K562 (cell line): Measurements from ENCODE around the gene POU2AF2. TPM values are rescaled to one million over a fixed set of nuclear protein-coding genes. Genes with fewer than 3 reads are reported as not detected.

Experiments used
- ATAC-seq: fragments of 200-7000 bp; cut with Tn5 transposase; 3 replicates; pipeline ENCODE4 v1.9.1; 2020; ENCODE audit warnings: moderate library complexity
- BruUV-seq: library from RNA; stranded (reverse); fragments of 400-500 nt; replicated peaks from 2 replicates; lab custom pipeline; 2021; lab: Mats Ljungman, UMichigan
- CTCF ChIA-PET: fragments of 300-600 bp; formaldehyde crosslinking; extraction: SDS; loops from one replicate; lab custom pipeline; 2021; ENCODE audit warnings: low intra/inter-chr PET ratio; lab: Yijun Ruan, JAX
- POLR2A ChIA-PET: fragments of 300-600, 350-650 bp; sonication (Branson Sonifier 250); formaldehyde crosslinking; extraction: SDS; loops from one replicate; lab custom pipeline; 2021; ENCODE audit warnings: antibody characterized with exemption, inconsistent platforms; lab: Yijun Ruan, JAX
- DNase-seq, 4 experiments: peaks; one replicate each; pipeline versions ENCODE4 v3.0.0 to v3.0.0-alpha.2; 2011 to 2018; ENCODE audit warnings: low spot score in 3 of 4, mixed read lengths in 3 of 4; ENCODE audit errors: extremely low read depth in 1 of 4
- FAIRE-seq: peaks from 2 replicates; lab custom pipeline; 2011; peaks lifted over from hg19 to GRCh38; lab: Jason Lieb, UNC
- H2AFZ ChIP-seq: 2 replicates; pipeline ENCODE4 v1.6.0; 2011; ENCODE audit warnings: low read depth, low read length, control low read depth, inconsistent platforms
- H3K27ac ChIP-seq: fragments of 200-600 bp; 3 replicates; pipeline ENCODE4 v1.8.0; 2011; ENCODE audit warnings: low read depth, mild to moderate bottlenecking, control low read depth, inconsistent platforms, low read length, moderate library complexity, mixed read lengths; ENCODE audit errors: extremely low read depth
- H3K27me3 ChIP-seq, 2 experiments: fragments of 300-600 bp in 1 of 2; 2 replicates in 1 of 2; 3 replicates in 1 of 2; pipeline versions ENCODE4 v1.6.0 to v1.8.0; 2011; ENCODE audit warnings: inconsistent platforms in 2 of 2, low read length in 2 of 2, mild to moderate bottlenecking in 1 of 2, mixed read lengths in 1 of 2, moderate library complexity in 1 of 2; ENCODE audit not compliant: control insufficient read depth in 2 of 2, insufficient read depth in 2 of 2
- H3K36me3 ChIP-seq: fragments of 300-600 bp; 3 replicates; pipeline ENCODE4 v1.8.0; 2011; ENCODE audit warnings: mild to moderate bottlenecking, low read length, inconsistent platforms; ENCODE audit not compliant: control insufficient read depth, insufficient read depth
- H3K4me1 ChIP-seq, 2 experiments: fragments of 200-600 bp in 1 of 2; replicated peaks in 1 of 2; 2 replicates in 1 of 2; 3 replicates in 1 of 2; pipeline versions ENCODE4 v1.5.1 to v1.8.0; 2011; ENCODE audit warnings: inconsistent platforms in 2 of 2, low read length in 2 of 2, mild to moderate bottlenecking in 1 of 2, mixed read lengths in 1 of 2, moderate library complexity in 1 of 2; ENCODE audit not compliant: control insufficient read depth in 2 of 2, insufficient read depth in 2 of 2
- H3K4me2 ChIP-seq: 2 replicates; pipeline ENCODE4 v1.6.1; 2011; ENCODE audit warnings: low read length, control low read depth, inconsistent platforms, mixed read lengths; ENCODE audit not compliant: insufficient read depth
- H3K4me3 ChIP-seq: fragments of 200-600 bp; sonication (generic), shearing (Covaris generic); 2 replicates; pipeline ENCODE4 v1.5.1; 2016; ENCODE audit warnings: control low read depth, inconsistent platforms
- H3K79me2 ChIP-seq: fragments of 200-600 bp; 3 replicates; pipeline ENCODE4 v1.8.0; 2011; ENCODE audit warnings: low read length, inconsistent platforms; ENCODE audit not compliant: control insufficient read depth, insufficient read depth
- H3K9ac ChIP-seq, 2 experiments: 2 replicates each; pipeline versions ENCODE4 v1.6.0 to v1.6.1; 2011; ENCODE audit warnings: low read depth in 2 of 2, low read length in 2 of 2, control low read depth in 1 of 2, inconsistent platforms in 1 of 2, mild to moderate bottlenecking in 1 of 2, mixed read lengths in 1 of 2; ENCODE audit not compliant: insufficient read depth in 1 of 2
- H3K9me1 ChIP-seq: one replicate; pipeline ENCODE4 v1.6.0; 2011; ENCODE audit warnings: inconsistent platforms, mild to moderate bottlenecking, low read length, moderate library complexity; ENCODE audit not compliant: control insufficient read depth, insufficient read depth
- H3K9me3 ChIP-seq: replicated peaks from 2 replicates; pipeline ENCODE4 v1.5.1; 2011; ENCODE audit warnings: low read depth, low read length, inconsistent platforms; ENCODE audit not compliant: control insufficient read depth, insufficient read depth
- H4K20me1 ChIP-seq: replicated peaks from 2 replicates; pipeline ENCODE4 v1.6.1; 2011; ENCODE audit warnings: low read length, inconsistent platforms, mixed read lengths; ENCODE audit not compliant: control insufficient read depth, insufficient read depth
- HMG20B ChIP-seq: fragments of 250-450 bp; sonication (Bioruptor Pico); IDR thresholded peaks from 2 replicates; pipeline ENCODE4 v1.5.0; 2021; ENCODE audit warnings: mild to moderate bottlenecking
- HNRNPL ChIP-seq: fragments of 200-400 bp; formaldehyde crosslinking; IDR thresholded peaks from 2 replicates; pipeline ENCODE4 v1.6.1; 2017; ENCODE audit warnings: low read depth, mild to moderate bottlenecking, low read length
- SAFB2 ChIP-seq: fragments of 200-400 bp; formaldehyde crosslinking; IDR thresholded peaks from 2 replicates; pipeline ENCODE4 v1.6.1; 2018; ENCODE audit warnings: borderline replicate concordance, low read length, low read depth, moderate library complexity; ENCODE audit not compliant: severe bottlenecking
- SIN3A ChIP-seq, 2 experiments: fragments of 150-350 bp in 1 of 2; IDR thresholded peaks; 2 replicates each; pipeline ENCODE4 v1.6.1; 2011 to 2016; ENCODE audit warnings: borderline replicate concordance in 2 of 2, low read depth in 2 of 2, low read length in 2 of 2, mild to moderate bottlenecking in 2 of 2, moderate library complexity in 2 of 2; ENCODE audit not compliant: control insufficient read depth in 1 of 2
- ZNF77 ChIP-seq: fragments of 250-450 bp; sonication (Bioruptor Pico); IDR thresholded peaks from 2 replicates; pipeline ENCODE4 v1.5.0; 2020
- WGBS: fragments of 100-300 bp; shearing (Covaris generic); methylation state at CpG from one replicate; pipeline ENCODE4 v1.1.6; 2016; ENCODE audit warnings: low coverage, mixed read lengths; ENCODE audit not compliant: insufficient coverage; ENCODE audit errors: missing lambda C conversion rate; 5-methylcytosine and 5-hydroxymethylcytosine counted together
- in situ Hi-C: fragments of 300-500 bp; cut with MboI; formaldehyde crosslinking; loops from 4 replicates; pipeline ENCODE4 v1.15.0; 2018; ENCODE audit warnings: inconsistent platforms, mixed read lengths
- intact Hi-C: fragments of 100-400 bp; cut with micrococcal nuclease; formaldehyde crosslinking; loops from 2 replicates; pipeline ENCODE4 v1.14.2; 2022
- polyA plus RNA-seq, 8 experiments: library from polyadenylated mRNA; depleted of rRNA in 4 of 8; stranded (reverse) in 5 of 8; unstranded in 3 of 8; fragments of >200 nt; fragmentation: Nextera tagmentation in 2 of 8; fragmentation: Illumina TruSeq in 1 of 8; extraction: Ambion mirVana in 2 of 8; extraction: Trizol in 1 of 8; gene quantifications; 2 replicates each; pipeline versions ENCODE4 v1.2.1 to v1.2.3, GENCODE V29; 2011 to 2014; ENCODE audit warnings: inconsistent platforms in 1 of 8, missing spikeins in 1 of 8
- total RNA-seq, 7 experiments: library from RNA; depleted of rRNA in 6 of 7; stranded (reverse); fragments of >200 nt in 6 of 7; fragmentation: Illumina TruSeq in 2 of 7; extraction: Trizol in 2 of 7; gene quantifications; 2 replicates each; pipeline versions ENCODE4 v1.2.1 to v1.2.3, GENCODE V29; 2011 to 2021; ENCODE audit warnings: low replicate concordance in 1 of 7
- TF ChIP-seq, protein P1 (sequence below): fragments of 450-650 bp; IDR thresholded peaks from 2 replicates; pipeline ENCODE4 v1.6.1; 2016; ENCODE audit warnings: mild to moderate bottlenecking

The POU2AF2 gene
- total and polyA plus RNA-seq, 9 of the 15 experiments (the other 6 are each of a cell fraction or from before 2014, with no cell fraction given) = not detected

- H4K20me1 ChIP-seq = no peaks in the 10 kb centered on the region
- intact Hi-C loops (no loop called here), in situ Hi-C loops (no loop called here)
- no peak overlapping the region for H3K9ac ChIP-seq
- no peaks in the 10 kb centered on the region for H3K36me3 ChIP-seq
- H3K27ac ChIP-seq = no peak overlapping the region
- H3K4me1 ChIP-seq = no peaks in the 10 kb centered on the region
- TF ChIP-seq, protein P1, sequence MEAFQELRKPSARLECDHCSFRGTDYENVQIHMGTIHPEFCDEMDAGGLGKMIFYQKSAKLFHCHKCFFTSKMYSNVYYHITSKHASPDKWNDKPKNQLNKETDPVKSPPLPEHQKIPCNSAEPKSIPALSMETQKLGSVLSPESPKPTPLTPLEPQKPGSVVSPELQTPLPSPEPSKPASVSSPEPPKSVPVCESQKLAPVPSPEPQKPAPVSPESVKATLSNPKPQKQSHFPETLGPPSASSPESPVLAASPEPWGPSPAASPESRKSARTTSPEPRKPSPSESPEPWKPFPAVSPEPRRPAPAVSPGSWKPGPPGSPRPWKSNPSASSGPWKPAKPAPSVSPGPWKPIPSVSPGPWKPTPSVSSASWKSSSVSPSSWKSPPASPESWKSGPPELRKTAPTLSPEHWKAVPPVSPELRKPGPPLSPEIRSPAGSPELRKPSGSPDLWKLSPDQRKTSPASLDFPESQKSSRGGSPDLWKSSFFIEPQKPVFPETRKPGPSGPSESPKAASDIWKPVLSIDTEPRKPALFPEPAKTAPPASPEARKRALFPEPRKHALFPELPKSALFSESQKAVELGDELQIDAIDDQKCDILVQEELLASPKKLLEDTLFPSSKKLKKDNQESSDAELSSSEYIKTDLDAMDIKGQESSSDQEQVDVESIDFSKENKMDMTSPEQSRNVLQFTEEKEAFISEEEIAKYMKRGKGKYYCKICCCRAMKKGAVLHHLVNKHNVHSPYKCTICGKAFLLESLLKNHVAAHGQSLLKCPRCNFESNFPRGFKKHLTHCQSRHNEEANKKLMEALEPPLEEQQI = no peak
- TF ChIP-seq ZNF77 = no peak
- TF ChIP-seq SAFB2 = no peak
- TF ChIP-seq HMG20B = no peak
- TF ChIP-seq HNRNPL = no peak
- TF ChIP-seq SIN3A (IDR thresholded peaks at IDR 0.05; ENCODE audit: borderline replicate concordance in 2 of 2, control insufficient read depth in 1 of 2, low read depth in 2 of 2, low read length in 2 of 2) = no peak
- TF ChIP-seq, all 486 proteins: peak for 0
- BruUV-seq = no TSS peak
- Histone ChIP-seq H3K27me3 (no peaks in the 10 kb centered on the region), H3K4me2 (no peak overlapping the region), H2AFZ (no peak overlapping the region), H3K9me3 (no peaks in the 10 kb centered on the region), H3K4me3 (no peak overlapping the region), H3K79me2 (no peaks in the 10 kb centered on the region), H3K9me1 (no peaks in the 10 kb centered on the region)
- DNase-seq (no peak), FAIRE-seq (no peak), ATAC-seq (no peak)
- CTCF ChIA-PET = no interaction called here
- POLR2A ChIA-PET = interaction anchor here (0.6 to 2.4 kb wide), 2 partner anchors 11 to 88 kb away, joined by 3 to 9 read pairs; no protein-coding TSS in a partner anchor
- under 1% methylated on average over 9 of the region's 9 CpGs for WGBS
Measured at GRCh38 chr11:111334532-111335502, 89.3 kb downstream of the POU2AF2 start.
